WTC11 (cell line): ENCODE results near the gene RIGI. TPM values are rescaled to one million over a fixed set of nuclear protein-coding genes. Genes with fewer than 3 reads are reported as not detected.

ENCODE experiments used
- ATAC-seq: fragments of 200-7000 bp; cut with Tn5 transposase; 2 replicates; pipeline ENCODE4 v1.10.0; 2021; ENCODE audit warnings: mild to moderate bottlenecking, moderate library complexity
- CTCF ChIA-PET: fragments of 300-600 bp; sonication (Branson Sonifier 250); formaldehyde crosslinking; loops from one replicate; lab custom pipeline; 2021; ENCODE audit warnings: antibody characterized with exemption; lab: Charles Lee
- POLR2A ChIA-PET: fragments of 350-600 bp; sonication (Branson Sonifier 250); formaldehyde crosslinking; loops from one replicate; lab custom pipeline; 2021; ENCODE audit warnings: antibody characterized with exemption; lab: Charles Lee
- DNase-seq: peaks from one replicate; pipeline ENCODE4 v3.0.0; 2021; ENCODE audit warnings: low spot score
- H3K27ac Mint-ChIP-seq: 2 replicates; pipeline ENCODE4 v1.8.0; 2021; ENCODE audit warnings: mixed read lengths
- H3K27me3 Mint-ChIP-seq: 2 replicates; pipeline ENCODE4 v1.8.0; 2021; ENCODE audit warnings: low read depth, mild to moderate bottlenecking, moderate library complexity, mixed read lengths
- H3K36me3 Mint-ChIP-seq: 2 replicates; pipeline ENCODE4 v1.8.0; 2021; ENCODE audit warnings: mixed read lengths
- H3K4me1 Mint-ChIP-seq: 2 replicates; pipeline ENCODE4 v1.8.0; 2022; ENCODE audit warnings: mixed read lengths
- H3K4me3 Mint-ChIP-seq: 2 replicates; pipeline ENCODE4 v1.8.0; 2021; ENCODE audit warnings: mild to moderate bottlenecking, moderate library complexity, mixed read lengths
- H3K9me3 Mint-ChIP-seq: 2 replicates; pipeline ENCODE4 v1.8.0; 2021; ENCODE audit warnings: mixed read lengths
- ARID4B ChIP-seq: sonication (generic); formaldehyde crosslinking; IDR thresholded peaks from 2 replicates; pipeline ENCODE4 v1.8.0; 2023; ENCODE audit warnings: missing genetic modification reagents, mild to moderate bottlenecking, borderline replicate concordance
- CREB1 ChIP-seq: sonication (generic); formaldehyde crosslinking; IDR thresholded peaks from 2 replicates; pipeline ENCODE4 v1.8.0; 2023; ENCODE audit warnings: mild to moderate bottlenecking, missing genetic modification reagents
- ELF4 ChIP-seq: sonication (generic); formaldehyde crosslinking; IDR thresholded peaks from 2 replicates; pipeline ENCODE4 v1.8.1; 2022; ENCODE audit warnings: low read depth, mild to moderate bottlenecking, moderate library complexity, missing genetic modification reagents
- HMGA2 ChIP-seq: fragments of 250-450 bp; sonication (Bioruptor Pico); IDR thresholded peaks from 2 replicates; pipeline ENCODE4 v1.4.0; 2021; ENCODE audit warnings: mild to moderate bottlenecking, moderate library complexity
- MXD4 ChIP-seq: fragments of 250-450 bp; sonication (Bioruptor Pico); IDR thresholded peaks from 2 replicates; pipeline ENCODE4 v1.8.0; 2021; ENCODE audit warnings: mild to moderate bottlenecking, moderate library complexity, borderline replicate concordance
- MYBL2 ChIP-seq: sonication (generic); formaldehyde crosslinking; IDR thresholded peaks from 2 replicates; pipeline ENCODE4 v1.8.1; 2023; ENCODE audit warnings: mild to moderate bottlenecking, moderate library complexity, missing genetic modification reagents
- NR1H2 ChIP-seq: sonication (generic); formaldehyde crosslinking; IDR thresholded peaks from 2 replicates; pipeline ENCODE4 v1.9.0; 2021; ENCODE audit warnings: mild to moderate bottlenecking, moderate library complexity, missing genetic modification reagents
- NR2C2 ChIP-seq: sonication (generic); formaldehyde crosslinking; IDR thresholded peaks from 2 replicates; pipeline ENCODE4 v1.8.0; 2022; ENCODE audit warnings: mild to moderate bottlenecking, missing genetic modification reagents
- SOX15 ChIP-seq: fragments of 250-450 bp; sonication (Bioruptor Pico); IDR thresholded peaks from 2 replicates; pipeline ENCODE4 v1.9.0; 2021; ENCODE audit warnings: mild to moderate bottlenecking
- TEAD4 ChIP-seq: sonication (generic); formaldehyde crosslinking; IDR thresholded peaks from 2 replicates; pipeline ENCODE4 v1.8.0; 2022; ENCODE audit warnings: mild to moderate bottlenecking, missing genetic modification reagents
- TP53 ChIP-seq: sonication (generic); formaldehyde crosslinking; IDR thresholded peaks from 2 replicates; pipeline ENCODE4 v1.8.1; 2023; ENCODE audit warnings: mild to moderate bottlenecking, missing genetic modification reagents
- ZNF232 ChIP-seq: sonication (generic); formaldehyde crosslinking; IDR thresholded peaks from 2 replicates; pipeline ENCODE4 v1.8.0; 2022; ENCODE audit warnings: mild to moderate bottlenecking, missing genetic modification reagents
- ZNF317 ChIP-seq: sonication (generic); formaldehyde crosslinking; IDR thresholded peaks from 2 replicates; pipeline ENCODE4 v1.8.1; 2023; ENCODE audit warnings: low read depth, mild to moderate bottlenecking, moderate library complexity, missing genetic modification reagents, borderline replicate concordance
- ZNF416 ChIP-seq: fragments of 250-450 bp; sonication (Bioruptor Pico); IDR thresholded peaks from 2 replicates; pipeline ENCODE4 v1.9.0; 2021; ENCODE audit warnings: mild to moderate bottlenecking, inconsistent platforms
- ZNF423 ChIP-seq: fragments of 250-450 bp; sonication (Bioruptor Pico); IDR thresholded peaks from 2 replicates; pipeline ENCODE4 v2.1.2; 2022; ENCODE audit warnings: mild to moderate bottlenecking, moderate library complexity
- total RNA-seq: library from RNA; stranded (reverse); gene quantifications from 3 replicates; pipeline ENCODE4 v1.2.3, GENCODE V29; 2021
- TF ChIP-seq, protein P1 (sequence below): sonication (generic); formaldehyde crosslinking; IDR thresholded peaks from 2 replicates; pipeline ENCODE4 v1.8.1; 2022; ENCODE audit warnings: missing genetic modification reagents, borderline replicate concordance
- TF ChIP-seq, protein P2 (sequence below): sonication (generic); formaldehyde crosslinking; IDR thresholded peaks from 2 replicates; pipeline ENCODE4 v1.8.0; 2022; ENCODE audit warnings: mild to moderate bottlenecking, missing genetic modification reagents
- TF ChIP-seq, protein P3 (sequence below): sonication (generic); formaldehyde crosslinking; IDR thresholded peaks from 2 replicates; pipeline ENCODE4 v1.8.0; 2022; ENCODE audit warnings: missing genetic modification reagents

RIGI gene
- total RNA-seq, 1 experiment from 2014 or later, result 7.5 TPM

DNA sequence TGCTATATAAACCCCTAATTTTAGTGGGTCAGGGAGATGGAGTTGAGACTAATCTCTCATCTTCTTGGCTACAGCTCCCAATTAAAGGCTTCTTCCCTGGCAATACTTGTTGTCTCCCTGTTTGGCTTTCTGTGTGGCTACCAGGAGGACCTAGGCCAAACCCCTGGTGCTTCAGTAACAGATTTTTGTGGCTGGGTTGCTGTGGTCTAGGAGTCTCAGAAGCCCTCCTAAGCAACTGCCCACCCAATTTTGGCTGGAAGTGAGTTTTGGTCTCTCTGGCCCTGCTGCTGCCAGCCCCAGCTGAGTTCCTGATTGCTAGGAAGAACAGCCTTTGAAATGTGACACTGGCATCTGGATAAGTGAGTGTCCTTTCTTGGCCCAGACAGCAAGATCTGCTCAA, 9.8 kb downstream of the RIGI start:
- ChIA-PET POLR2A (no interaction called here), CTCF (interaction anchor here (1.7 kb wide), 1 partner anchor 10 kb away, joined by 7 read pairs; the partner anchor contains the start of gene RIGI)
- DNase-seq (no peak), ATAC-seq (no peak)
- TF ChIP-seq, protein P1, sequence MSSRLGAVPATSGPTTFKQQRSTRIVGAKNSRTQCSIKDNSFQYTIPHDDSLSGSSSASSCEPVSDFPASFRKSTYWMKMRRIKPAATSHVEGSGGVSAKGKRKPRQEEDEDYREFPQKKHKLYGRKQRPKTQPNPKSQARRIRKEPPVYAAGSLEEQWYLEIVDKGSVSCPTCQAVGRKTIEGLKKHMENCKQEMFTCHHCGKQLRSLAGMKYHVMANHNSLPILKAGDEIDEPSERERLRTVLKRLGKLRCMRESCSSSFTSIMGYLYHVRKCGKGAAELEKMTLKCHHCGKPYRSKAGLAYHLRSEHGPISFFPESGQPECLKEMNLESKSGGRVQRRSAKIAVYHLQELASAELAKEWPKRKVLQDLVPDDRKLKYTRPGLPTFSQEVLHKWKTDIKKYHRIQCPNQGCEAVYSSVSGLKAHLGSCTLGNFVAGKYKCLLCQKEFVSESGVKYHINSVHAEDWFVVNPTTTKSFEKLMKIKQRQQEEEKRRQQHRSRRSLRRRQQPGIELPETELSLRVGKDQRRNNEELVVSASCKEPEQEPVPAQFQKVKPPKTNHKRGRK (CRISPR knock-in tag), result no peak
- no peak for TF ChIP-seq ZNF232 (CRISPR knock-in tag)
- no peak for TF ChIP-seq TP53 (CRISPR knock-in tag)
- TF ChIP-seq, protein P2, sequence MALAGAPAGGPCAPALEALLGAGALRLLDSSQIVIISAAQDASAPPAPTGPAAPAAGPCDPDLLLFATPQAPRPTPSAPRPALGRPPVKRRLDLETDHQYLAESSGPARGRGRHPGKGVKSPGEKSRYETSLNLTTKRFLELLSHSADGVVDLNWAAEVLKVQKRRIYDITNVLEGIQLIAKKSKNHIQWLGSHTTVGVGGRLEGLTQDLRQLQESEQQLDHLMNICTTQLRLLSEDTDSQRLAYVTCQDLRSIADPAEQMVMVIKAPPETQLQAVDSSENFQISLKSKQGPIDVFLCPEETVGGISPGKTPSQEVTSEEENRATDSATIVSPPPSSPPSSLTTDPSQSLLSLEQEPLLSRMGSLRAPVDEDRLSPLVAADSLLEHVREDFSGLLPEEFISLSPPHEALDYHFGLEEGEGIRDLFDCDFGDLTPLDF (CRISPR knock-in tag), result no peak
- TF ChIP-seq ZNF416 (CRISPR knock-in tag), result no peak
- no peak for TF ChIP-seq HMGA2 (CRISPR knock-in tag)
- no peak for TF ChIP-seq CREB1 (CRISPR knock-in tag)
- TF ChIP-seq ZNF423, result no peak
- no peak for TF ChIP-seq NR1H2 (CRISPR knock-in tag)
- TF ChIP-seq NR2C2 (CRISPR knock-in tag), result no peak
- TF ChIP-seq ELF4 (CRISPR knock-in tag), result no peak
- TF ChIP-seq MYBL2 (CRISPR knock-in tag), result no peak
- TF ChIP-seq MXD4 (CRISPR knock-in tag), result no peak
- no peak for TF ChIP-seq SOX15
- TF ChIP-seq ARID4B (CRISPR knock-in tag), result no peak
- TF ChIP-seq, protein P3, sequence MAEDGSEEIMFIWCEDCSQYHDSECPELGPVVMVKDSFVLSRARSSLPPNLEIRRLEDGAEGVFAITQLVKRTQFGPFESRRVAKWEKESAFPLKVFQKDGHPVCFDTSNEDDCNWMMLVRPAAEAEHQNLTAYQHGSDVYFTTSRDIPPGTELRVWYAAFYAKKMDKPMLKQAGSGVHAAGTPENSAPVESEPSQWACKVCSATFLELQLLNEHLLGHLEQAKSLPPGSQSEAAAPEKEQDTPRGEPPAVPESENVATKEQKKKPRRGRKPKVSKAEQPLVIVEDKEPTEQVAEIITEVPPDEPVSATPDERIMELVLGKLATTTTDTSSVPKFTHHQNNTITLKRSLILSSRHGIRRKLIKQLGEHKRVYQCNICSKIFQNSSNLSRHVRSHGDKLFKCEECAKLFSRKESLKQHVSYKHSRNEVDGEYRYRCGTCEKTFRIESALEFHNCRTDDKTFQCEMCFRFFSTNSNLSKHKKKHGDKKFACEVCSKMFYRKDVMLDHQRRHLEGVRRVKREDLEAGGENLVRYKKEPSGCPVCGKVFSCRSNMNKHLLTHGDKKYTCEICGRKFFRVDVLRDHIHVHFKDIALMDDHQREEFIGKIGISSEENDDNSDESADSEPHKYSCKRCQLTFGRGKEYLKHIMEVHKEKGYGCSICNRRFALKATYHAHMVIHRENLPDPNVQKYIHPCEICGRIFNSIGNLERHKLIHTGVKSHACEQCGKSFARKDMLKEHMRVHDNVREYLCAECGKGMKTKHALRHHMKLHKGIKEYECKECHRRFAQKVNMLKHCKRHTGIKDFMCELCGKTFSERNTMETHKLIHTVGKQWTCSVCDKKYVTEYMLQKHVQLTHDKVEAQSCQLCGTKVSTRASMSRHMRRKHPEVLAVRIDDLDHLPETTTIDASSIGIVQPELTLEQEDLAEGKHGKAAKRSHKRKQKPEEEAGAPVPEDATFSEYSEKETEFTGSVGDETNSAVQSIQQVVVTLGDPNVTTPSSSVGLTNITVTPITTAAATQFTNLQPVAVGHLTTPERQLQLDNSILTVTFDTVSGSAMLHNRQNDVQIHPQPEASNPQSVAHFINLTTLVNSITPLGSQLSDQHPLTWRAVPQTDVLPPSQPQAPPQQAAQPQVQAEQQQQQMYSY (CRISPR knock-in tag), result no peak
- no peak for TF ChIP-seq ZNF317 (CRISPR knock-in tag)
- no peak for TF ChIP-seq TEAD4 (CRISPR knock-in tag)
- no peaks in the 10 kb centered on the region; the same call in 1 of the 2 replicates for H3K27me3 Mint-ChIP-seq
- H3K36me3 Mint-ChIP-seq, result peaks cover 76% of the 10 kb centered on the region
- H3K4me1 Mint-ChIP-seq, result no peaks in the 10 kb centered on the region
- H3K9me3 Mint-ChIP-seq, result peaks cover 71% of the 10 kb centered on the region
- no peak overlapping the region for H3K27ac Mint-ChIP-seq
- no peak overlapping the region for H3K4me3 Mint-ChIP-seq
